ENCODE data around the gene BMPR1A. TPM values are rescaled to one million over a fixed set of nuclear protein-coding genes. Genes with fewer than 3 reads are reported as not detected.

BMPR1A gene
- total RNA-seq, 4 donors from 2014 or later = 29.3 to 45.2 (median 38.0) TPM

DNA sequence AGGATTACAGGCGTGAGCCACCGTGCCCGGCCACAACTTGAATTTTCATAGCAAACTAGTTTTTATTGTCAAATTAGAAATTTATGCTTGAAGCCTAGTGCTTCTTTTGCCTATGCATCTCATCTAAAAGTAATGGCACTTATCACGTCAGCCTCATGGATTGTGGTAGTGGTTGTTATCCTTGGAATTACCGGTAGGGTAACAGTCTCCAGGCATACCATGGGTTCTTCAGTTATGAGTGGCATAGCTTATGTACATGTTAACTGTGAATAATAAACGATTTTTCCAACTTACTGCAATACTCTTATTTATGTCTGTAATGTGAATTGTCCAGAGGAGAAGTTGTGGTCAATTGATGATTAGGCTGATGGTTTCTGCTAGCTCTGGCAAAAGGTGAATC, 63.1 kb downstream of the BMPR1A start:
- Histone ChIP-seq H3K4me3 (no peak overlapping the region), H3K27me3 (no peaks in the 10 kb centered on the region), H3K4me1 (peaks cover 3 to 28% (median 12%) of the 10 kb centered on the region in 4 donors), H3K9me3 (no peaks in the 10 kb centered on the region), H3K27ac (no peak overlapping the region), H3K36me3 (no peaks in the 10 kb centered on the region)
- in situ Hi-C loops (cut with MboI; ENCODE audit: low pct_ligation_motif_present in 1 of 4, low pct_unique_long_range_greater_than_20kb in 1 of 4, low sequenced_read_pairs in 3 of 4) = no loop called here
- no peak for DNase-seq
- WGBS, 2 donors (ENCODE audit: low coverage in 1 of 2) = 78% methylated on average over 6 of the region's 6 CpGs
- intact Hi-C loops (cut with DNase I; ENCODE audit: low total_unique reads) = no loop called here
- TF ChIP-seq POLR2A (IDR thresholded peaks at IDR 0.05) (no peak), POLR2AphosphoS5 (IDR thresholded peaks at IDR 0.05) (no peak), EP300 (IDR thresholded peaks at IDR 0.05; ENCODE audit: low read depth) (no peak)
- TF ChIP-seq, protein P1, sequence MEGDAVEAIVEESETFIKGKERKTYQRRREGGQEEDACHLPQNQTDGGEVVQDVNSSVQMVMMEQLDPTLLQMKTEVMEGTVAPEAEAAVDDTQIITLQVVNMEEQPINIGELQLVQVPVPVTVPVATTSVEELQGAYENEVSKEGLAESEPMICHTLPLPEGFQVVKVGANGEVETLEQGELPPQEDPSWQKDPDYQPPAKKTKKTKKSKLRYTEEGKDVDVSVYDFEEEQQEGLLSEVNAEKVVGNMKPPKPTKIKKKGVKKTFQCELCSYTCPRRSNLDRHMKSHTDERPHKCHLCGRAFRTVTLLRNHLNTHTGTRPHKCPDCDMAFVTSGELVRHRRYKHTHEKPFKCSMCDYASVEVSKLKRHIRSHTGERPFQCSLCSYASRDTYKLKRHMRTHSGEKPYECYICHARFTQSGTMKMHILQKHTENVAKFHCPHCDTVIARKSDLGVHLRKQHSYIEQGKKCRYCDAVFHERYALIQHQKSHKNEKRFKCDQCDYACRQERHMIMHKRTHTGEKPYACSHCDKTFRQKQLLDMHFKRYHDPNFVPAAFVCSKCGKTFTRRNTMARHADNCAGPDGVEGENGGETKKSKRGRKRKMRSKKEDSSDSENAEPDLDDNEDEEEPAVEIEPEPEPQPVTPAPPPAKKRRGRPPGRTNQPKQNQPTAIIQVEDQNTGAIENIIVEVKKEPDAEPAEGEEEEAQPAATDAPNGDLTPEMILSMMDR (IDR thresholded peaks at IDR 0.05) = no peak

DNA sequence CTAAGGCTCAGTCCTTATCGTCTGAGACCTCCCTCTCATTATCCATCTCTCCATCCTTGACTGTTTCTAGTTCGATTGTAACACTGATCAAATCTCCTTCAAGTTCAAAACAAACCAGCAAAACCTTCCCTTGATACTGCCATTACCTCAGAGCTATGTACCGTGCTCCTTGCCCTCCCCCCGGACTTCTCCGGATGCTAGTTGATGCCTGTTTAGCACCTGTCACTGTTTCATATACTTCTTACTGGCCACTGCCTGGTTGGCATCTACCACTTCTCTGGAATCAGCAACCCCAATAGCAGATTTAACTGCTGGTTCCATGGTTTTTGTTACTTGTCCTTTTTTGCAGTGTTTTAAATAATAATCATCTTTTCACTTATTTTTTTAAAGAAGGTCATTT, 64.1 kb downstream of the BMPR1A start:
- in situ Hi-C loops (cut with MboI; ENCODE audit: low pct_ligation_motif_present in 1 of 4, low pct_unique_long_range_greater_than_20kb in 1 of 4, low sequenced_read_pairs in 3 of 4) (no loop called here), intact Hi-C loops (cut with DNase I; ENCODE audit: low total_unique reads) (no loop called here)
- Histone ChIP-seq H3K27ac (no peak overlapping the region), H3K36me3 (no peaks in the 10 kb centered on the region), H3K27me3 (no peaks in the 10 kb centered on the region), H3K4me3 (no peak overlapping the region), H3K4me1 (peaks cover 3 to 21% (median 8%) of the 10 kb centered on the region in 4 donors), H3K9me3 (no peaks in the 10 kb centered on the region)
- DNase-seq = no peak
- WGBS, 2 donors (ENCODE audit: low coverage in 1 of 2) = 89 to 96% methylated on average over 5 of the region's 5 CpGs
- no peak for TF ChIP-seq POLR2AphosphoS5 (IDR thresholded peaks at IDR 0.05)
- TF ChIP-seq, protein P1 (IDR thresholded peaks at IDR 0.05) = no peak

DNA sequence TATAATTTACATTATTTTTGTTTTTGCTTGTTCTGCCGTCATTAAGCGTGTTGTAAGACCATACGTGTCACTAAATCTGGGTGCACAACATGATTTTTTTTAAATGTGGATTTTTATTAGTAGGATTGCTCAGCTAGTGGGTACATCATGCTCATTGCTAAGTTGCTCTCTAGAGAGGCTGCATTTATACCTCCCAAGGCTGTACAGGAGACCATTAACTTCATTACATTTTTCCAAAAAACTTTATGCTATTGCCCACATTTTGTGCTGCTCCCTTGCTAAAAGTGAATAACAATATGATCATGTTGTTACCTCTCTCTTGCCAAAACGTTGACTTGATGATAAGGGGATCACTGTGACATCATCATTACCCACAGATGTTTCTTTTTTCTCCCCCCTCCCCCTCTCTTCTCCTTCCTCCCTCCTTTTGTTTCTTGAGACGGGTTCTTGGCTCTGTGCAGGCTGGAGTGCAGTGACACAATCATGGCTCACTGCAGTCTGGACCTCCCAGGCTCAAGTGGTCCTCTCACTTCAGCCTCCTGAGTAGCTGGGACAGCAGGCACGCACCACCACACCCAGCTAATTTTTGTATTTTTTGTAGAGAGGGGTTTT, 65.1 kb downstream of the BMPR1A start:
- 57 to 64% methylated on average over 5 to 6 of the region's 6 CpGs for WGBS, 2 donors (ENCODE audit: low coverage in 1 of 2)
- peak overlapping the region in 1 of 4 donors; percentile 3 for H3K27ac ChIP-seq
- no peaks in the 10 kb centered on the region for H3K27me3 ChIP-seq
- H3K4me1 ChIP-seq = peaks cover 3 to 16% (median 7%) of the 10 kb centered on the region in 4 donors
- no peak overlapping the region for H3K4me3 ChIP-seq
- no peaks in the 10 kb centered on the region for H3K9me3 ChIP-seq
- TF ChIP-seq POLR2AphosphoS5 (IDR thresholded peaks at IDR 0.05) (no peak), POLR2A (IDR thresholded peaks at IDR 0.05) (no peak), EP300 (IDR thresholded peaks at IDR 0.05; ENCODE audit: low read depth) (no peak)
- TF ChIP-seq, protein P1 (IDR thresholded peaks at IDR 0.05) = no peak
- no peak for DNase-seq
- H3K36me3 ChIP-seq = no peaks in the 10 kb centered on the region
- intact Hi-C loops (cut with DNase I; ENCODE audit: low total_unique reads) = no loop called here
- in situ Hi-C loops (cut with MboI; ENCODE audit: low pct_ligation_motif_present in 1 of 4, low pct_unique_long_range_greater_than_20kb in 1 of 4, low sequenced_read_pairs in 3 of 4) = no loop called here

DNA sequence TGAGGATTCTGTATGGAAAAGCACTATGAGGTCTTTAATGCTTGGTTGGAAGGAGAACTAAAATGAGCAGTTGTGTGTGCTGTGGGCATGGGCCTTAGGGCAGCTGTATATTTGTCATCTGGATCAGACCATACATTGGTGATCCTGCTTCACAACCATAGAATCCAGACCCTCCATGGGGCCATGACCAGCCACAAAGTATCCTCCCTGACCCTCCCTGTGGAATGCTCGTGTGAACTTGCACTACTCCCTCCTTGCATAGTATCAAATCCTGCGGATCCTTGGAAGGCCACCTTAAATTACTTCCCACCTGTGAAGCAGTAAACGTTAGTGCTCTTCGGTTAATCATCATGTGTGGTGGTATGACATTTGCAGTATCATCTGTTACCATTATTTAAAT, 67.1 kb downstream of the BMPR1A start:
- Histone ChIP-seq H3K27ac (no peak overlapping the region), H3K27me3 (no peaks in the 10 kb centered on the region), H3K9me3 (no peaks in the 10 kb centered on the region), H3K4me3 (no peak overlapping the region), H3K4me1 (peaks cover 3 to 28% (median 11%) of the 10 kb centered on the region in 4 donors), H3K36me3 (no peaks in the 10 kb centered on the region)
- TF ChIP-seq, protein P1 (IDR thresholded peaks at IDR 0.05) = no peak
- no peak for TF ChIP-seq POLR2A (IDR thresholded peaks at IDR 0.05)
- TF ChIP-seq EP300 (IDR thresholded peaks at IDR 0.05; ENCODE audit: low read depth) = no peak
- no peak for TF ChIP-seq POLR2AphosphoS5 (IDR thresholded peaks at IDR 0.05)
- intact Hi-C loops (cut with DNase I; ENCODE audit: low total_unique reads) (no loop called here), in situ Hi-C loops (cut with MboI; ENCODE audit: low pct_ligation_motif_present in 1 of 4, low pct_unique_long_range_greater_than_20kb in 1 of 4, low sequenced_read_pairs in 3 of 4) (no loop called here)
- 69% methylated on average over 4 of the region's 4 CpGs for WGBS, 2 donors (ENCODE audit: low coverage in 1 of 2)
- no peak for DNase-seq
